UCSD-AML1 (cell line): ENCODE results near the gene STX12.
A peak's percentile ranks its signal among the peaks of the same experiment; 100 is the strongest.
"Not testable (repeated sequence)": the region's sequence is repeated elsewhere in the genome, so short reads cannot be mapped to it uniquely, and the experiment has no call there.

Experiments
- DNase-seq: peaks from one replicate; lab custom pipeline; 2025; ENCODE audit not compliant: unreplicated experiment; lab: John Stamatoyannopoulos, UW

Gene STX12

DNA sequence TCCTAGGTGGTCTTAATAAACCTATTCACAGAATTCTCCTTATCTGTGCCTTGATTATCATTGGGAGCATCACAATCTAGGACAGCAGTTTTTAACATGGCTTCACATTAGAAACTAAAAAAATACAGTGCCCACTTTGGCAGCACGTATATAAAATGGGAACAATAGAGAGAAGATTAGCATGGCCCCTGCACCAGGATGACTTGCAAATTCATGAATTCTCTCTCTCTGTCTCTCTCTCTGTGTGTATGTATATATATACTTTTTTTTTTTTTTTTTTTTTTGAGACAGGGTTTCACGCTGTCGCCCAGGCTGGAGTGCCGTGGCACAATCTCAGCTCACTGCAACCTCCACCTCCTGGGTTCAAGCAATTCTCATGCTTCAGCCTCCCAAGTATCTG lies 51.4 kb downstream of the STX12 start:
- DNase-seq = no peak

- DNase-seq = not testable (repeated sequence)
These were observed 56.4 kb downstream of the STX12 start for GRCh38 chr1:27829339-27829960.

- DNase-seq = peak; percentile 94
These were observed 57.8 kb downstream of the STX12 start, which contains the start of gene PPP1R8 for GRCh38 chr1:27830621-27831440. Gene PPP1R8, plus strand, starts transcription at chr1:27830782. Its CDS starts 54 bp downstream, at chr1:27830836.

- DNase-seq = no peak
These were observed 58.8 kb downstream of the STX12 start for GRCh38 chr1:27831568-27832410.

GRCh38 chr1:27832762-27833161 lies 59.7 kb downstream of the STX12 start:
- DNase-seq = no peak

DNA sequence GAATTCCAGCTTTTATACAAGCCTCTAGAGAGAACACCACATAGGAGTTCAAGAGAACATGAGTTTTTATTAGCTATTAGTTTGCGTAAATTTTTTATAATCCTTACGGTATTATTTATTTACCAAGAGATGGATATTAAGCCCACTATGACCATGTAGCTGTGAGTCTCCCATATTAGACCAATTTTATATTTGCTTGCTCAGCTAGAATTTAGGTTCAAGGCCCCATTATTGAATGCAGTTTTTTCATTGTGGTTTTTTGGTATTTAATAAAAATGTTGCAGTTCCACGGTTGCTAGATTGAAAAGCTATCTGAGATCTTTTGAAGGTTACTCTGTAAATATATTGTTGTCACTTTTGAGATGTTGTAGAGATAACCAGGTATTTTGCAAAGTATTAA lies 60.5 kb downstream of the STX12 start:
- no peak for DNase-seq

DNA sequence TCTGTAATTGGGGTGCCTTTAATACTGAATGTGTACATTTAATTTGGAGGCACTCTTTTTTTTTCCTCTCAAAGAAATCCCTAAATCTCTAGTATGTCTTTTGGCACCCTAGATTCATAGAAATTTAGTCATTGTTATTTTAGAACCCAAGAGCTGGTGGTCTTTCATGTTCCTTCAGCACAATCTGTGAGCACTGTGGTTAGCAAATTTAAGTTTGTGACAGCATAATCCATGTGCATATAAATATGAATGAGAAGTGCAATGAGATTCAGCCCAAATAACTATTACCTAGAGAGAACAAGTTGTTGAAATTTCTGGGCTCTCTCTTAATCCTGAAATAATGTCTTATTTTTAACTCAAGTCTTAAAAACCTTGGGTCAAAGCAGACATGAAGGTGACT lies 62.0 kb downstream of the STX12 start:
- DNase-seq = no peak

GRCh38 chr1:27835501-27835900 lies 62.5 kb downstream of the STX12 start:
- DNase-seq = no peak

DNA sequence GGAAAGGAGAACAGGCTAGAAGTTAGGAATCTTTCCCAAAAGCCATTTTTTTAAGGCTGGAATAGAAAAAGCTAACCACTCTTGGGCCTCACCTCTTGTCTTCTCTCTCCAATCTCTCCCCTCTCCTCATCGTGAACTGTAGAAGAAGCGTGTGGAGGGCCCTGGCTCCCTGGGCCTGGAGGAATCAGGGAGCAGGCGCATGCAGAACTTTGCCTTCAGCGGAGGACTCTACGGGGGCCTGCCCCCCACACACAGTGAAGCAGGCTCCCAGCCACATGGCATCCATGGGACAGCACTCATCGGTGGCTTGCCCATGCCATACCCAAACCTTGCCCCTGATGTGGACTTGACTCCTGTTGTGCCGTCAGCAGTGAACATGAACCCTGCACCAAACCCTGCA lies 76.9 kb downstream of the STX12 start:
- DNase-seq = no peak

GRCh38 chr1:27855085-27855484 lies 82.1 kb downstream of the STX12 start:
- DNase-seq = no peak

- DNase-seq = no peak
These were observed 83.7 kb downstream of the STX12 start for GRCh38 chr1:27856561-27857343.

- not testable (repeated sequence) for DNase-seq
These were observed 84.5 kb downstream of the STX12 start for GRCh38 chr1:27857552-27857951.

GRCh38 chr1:27858072-27858948 lies 85.3 kb downstream of the STX12 start:
- DNase-seq = peak; percentile 82

GRCh38 chr1:27858949-27859576 lies 86.0 kb downstream of the STX12 start:
- no peak for DNase-seq

GRCh38 chr1:27861436-27861835 lies 88.4 kb downstream of the STX12 start:
- DNase-seq = no peak

GRCh38 chr1:27862004-27862403 lies 89.0 kb downstream of the STX12 start:
- no peak for DNase-seq

DNA sequence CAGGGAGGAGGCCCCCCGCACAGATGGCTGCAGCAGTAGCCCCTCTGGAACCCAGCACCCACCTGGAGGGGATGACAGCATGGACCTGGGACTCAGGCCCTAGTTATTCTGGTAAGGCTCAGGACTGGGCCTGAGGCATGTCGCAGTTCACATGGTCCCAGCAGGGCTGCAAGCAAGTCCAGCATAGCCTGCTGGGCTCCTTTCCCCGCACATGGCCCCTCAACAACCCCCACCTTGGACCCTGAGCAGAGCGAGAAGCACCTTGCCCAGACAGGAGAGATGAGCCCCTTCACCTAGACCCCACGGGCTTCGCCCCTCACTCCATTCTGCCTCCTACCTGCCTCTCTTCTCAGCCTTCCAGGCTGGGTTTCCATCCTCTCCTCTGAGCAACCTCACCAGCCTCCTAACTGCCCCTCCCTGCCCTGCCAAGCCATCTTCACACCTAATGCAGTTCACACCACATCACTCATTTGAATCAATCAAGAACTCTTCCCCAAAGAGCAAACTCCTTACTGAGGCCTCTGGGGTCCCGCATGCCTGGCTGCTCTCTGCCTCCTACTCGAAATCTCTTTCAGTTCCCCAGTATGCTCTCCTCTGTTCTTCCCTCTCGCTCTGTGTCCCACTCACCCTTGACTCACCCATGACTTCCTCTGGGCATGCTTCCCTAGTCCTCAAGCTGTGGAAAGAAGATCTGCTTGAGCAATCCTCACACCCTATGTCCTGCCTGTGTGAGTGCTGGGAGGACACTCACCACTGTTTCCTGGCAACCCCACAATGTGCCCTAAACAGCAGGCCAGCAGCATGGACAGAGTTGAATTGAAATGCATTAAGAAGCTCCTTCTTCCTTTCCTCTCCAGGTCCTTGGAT lies 89.9 kb downstream of the STX12 start:
- peak; percentile 50 for DNase-seq

- no peak for DNase-seq
These were observed 90.5 kb downstream of the STX12 start for GRCh38 chr1:27863538-27863915.
